ENCODE measurements around the gene SIK3. TPM values are rescaled to one million over a fixed set of nuclear protein-coding genes. Genes with fewer than 3 reads are reported as not detected.
"Not testable (repeated sequence)": the region's sequence is repeated elsewhere in the genome, so short reads cannot be mapped to it uniquely, and the experiment has no call there.

The SIK3 gene
- total RNA-seq, 1 experiment from 2014 or later = 34.4 TPM

GRCh38 chr11:117052196-117053149 is 45.8 kb downstream of the SIK3 start:
- no peaks in the 10 kb centered on the region for H3K9me3 Mint-ChIP-seq
- TF ChIP-seq ZBTB21 (CRISPR knock-in tag; IDR thresholded peaks at IDR 0.05; ENCODE audit: borderline replicate concordance) (no peak), NR3C1 (CRISPR knock-in tag; conservative IDR thresholded peaks at IDR 0.05; ENCODE audit: low read depth) (no peak), ZNF263 (CRISPR knock-in tag; IDR thresholded peaks at IDR 0.05; ENCODE audit: low read depth) (no peak), ETV6 (CRISPR knock-in tag; IDR thresholded peaks at IDR 0.05) (no peak), KAT7 (CRISPR knock-in tag; IDR thresholded peaks at IDR 0.05; ENCODE audit: borderline replicate concordance) (no peak), AR (CRISPR knock-in tag; IDR thresholded peaks at IDR 0.05) (no peak), SOX15 (CRISPR knock-in tag; IDR thresholded peaks at IDR 0.05) (no peak)
- H3K27ac Mint-ChIP-seq = peak overlapping the region; percentile 5
- no peak for DNase-seq (ENCODE audit: low spot score)
- peaks cover 6% of the 10 kb centered on the region for H3K4me1 Mint-ChIP-seq
- ChIA-PET POLR2A (no interaction called here), CTCF (interaction anchor here (0.6 to 0.9 kb wide), 4 partner anchors 81 to 172 kb away, joined by 3 read pairs; no protein-coding TSS in a partner anchor)
- ATAC-seq = no peak
- H3K4me3 Mint-ChIP-seq = no peak overlapping the region
- H3K36me3 Mint-ChIP-seq = no peaks in the 10 kb centered on the region
- no peaks in the 10 kb centered on the region for H3K27me3 Mint-ChIP-seq (ENCODE audit: low read depth)

GRCh38 chr11:117050121-117050520 is 48.1 kb downstream of the SIK3 start:
- H3K36me3 Mint-ChIP-seq = not testable (repeated sequence)

GRCh38 chr11:117046627-117047026 is 51.6 kb downstream of the SIK3 start:
- POLR2A ChIA-PET; H3K27ac Mint-ChIP-seq; ATAC-seq; H3K36me3 Mint-ChIP-seq; H3K4me3 Mint-ChIP-seq; DNase-seq (ENCODE audit: low spot score); H3K27me3 Mint-ChIP-seq (ENCODE audit: low read depth); H3K9me3 Mint-ChIP-seq; CTCF ChIA-PET: not testable (repeated sequence)
- H3K4me1 Mint-ChIP-seq = peaks cover 20% of the 10 kb centered on the region
- TF ChIP-seq ZNF121 (CRISPR knock-in tag; IDR thresholded peaks at IDR 0.05) = peak; percentile 67; the same call in 1 of the 2 replicates

More at GRCh38 chr11:117050121-117050520, 48.1 kb downstream of the SIK3 start:
- POLR2A ChIA-PET = interaction anchor here (0.5 kb wide), 1 partner anchor 20 kb away, joined by 6 read pairs; no protein-coding TSS in a partner anchor
- H3K27ac Mint-ChIP-seq; H3K4me3 Mint-ChIP-seq; ATAC-seq; DNase-seq (ENCODE audit: low spot score); H3K27me3 Mint-ChIP-seq (ENCODE audit: low read depth); H3K9me3 Mint-ChIP-seq; H3K4me1 Mint-ChIP-seq; CTCF ChIA-PET: not testable (repeated sequence)

GRCh38 chr11:117045956-117046355 is 52.3 kb downstream of the SIK3 start:
- Mint-ChIP-seq H3K27me3 (ENCODE audit: low read depth) (no peaks in the 10 kb centered on the region), H3K36me3 (no peaks in the 10 kb centered on the region), H3K4me1 (peaks cover 18% of the 10 kb centered on the region), H3K9me3 (no peaks in the 10 kb centered on the region), H3K27ac (no peak overlapping the region), H3K4me3 (no peak overlapping the region)
- DNase-seq (ENCODE audit: low spot score) = no peak
- no peak for ATAC-seq
- CTCF ChIA-PET = interaction anchor here (1.4 kb wide), 1 partner anchor 52 kb away, joined by 3 read pairs; the partner anchor contains the start of gene SIK3
- POLR2A ChIA-PET = no interaction called here
- no peak for TF ChIP-seq SOX15 (CRISPR knock-in tag; IDR thresholded peaks at IDR 0.05)
- no peak for TF ChIP-seq JAZF1 (CRISPR knock-in tag; IDR thresholded peaks at IDR 0.05)
- no peak for TF ChIP-seq PRDM15 (CRISPR knock-in tag; IDR thresholded peaks at IDR 0.05)
- TF ChIP-seq AFF4 (CRISPR knock-in tag; IDR thresholded peaks at IDR 0.05; ENCODE audit: borderline replicate concordance) = no peak
- no peak for TF ChIP-seq ZNF532 (CRISPR knock-in tag; IDR thresholded peaks at IDR 0.05; ENCODE audit: borderline replicate concordance)

Data from WTC11 (cell line).